Measurements from ENCODE around the gene MEX3D.

DNA sequence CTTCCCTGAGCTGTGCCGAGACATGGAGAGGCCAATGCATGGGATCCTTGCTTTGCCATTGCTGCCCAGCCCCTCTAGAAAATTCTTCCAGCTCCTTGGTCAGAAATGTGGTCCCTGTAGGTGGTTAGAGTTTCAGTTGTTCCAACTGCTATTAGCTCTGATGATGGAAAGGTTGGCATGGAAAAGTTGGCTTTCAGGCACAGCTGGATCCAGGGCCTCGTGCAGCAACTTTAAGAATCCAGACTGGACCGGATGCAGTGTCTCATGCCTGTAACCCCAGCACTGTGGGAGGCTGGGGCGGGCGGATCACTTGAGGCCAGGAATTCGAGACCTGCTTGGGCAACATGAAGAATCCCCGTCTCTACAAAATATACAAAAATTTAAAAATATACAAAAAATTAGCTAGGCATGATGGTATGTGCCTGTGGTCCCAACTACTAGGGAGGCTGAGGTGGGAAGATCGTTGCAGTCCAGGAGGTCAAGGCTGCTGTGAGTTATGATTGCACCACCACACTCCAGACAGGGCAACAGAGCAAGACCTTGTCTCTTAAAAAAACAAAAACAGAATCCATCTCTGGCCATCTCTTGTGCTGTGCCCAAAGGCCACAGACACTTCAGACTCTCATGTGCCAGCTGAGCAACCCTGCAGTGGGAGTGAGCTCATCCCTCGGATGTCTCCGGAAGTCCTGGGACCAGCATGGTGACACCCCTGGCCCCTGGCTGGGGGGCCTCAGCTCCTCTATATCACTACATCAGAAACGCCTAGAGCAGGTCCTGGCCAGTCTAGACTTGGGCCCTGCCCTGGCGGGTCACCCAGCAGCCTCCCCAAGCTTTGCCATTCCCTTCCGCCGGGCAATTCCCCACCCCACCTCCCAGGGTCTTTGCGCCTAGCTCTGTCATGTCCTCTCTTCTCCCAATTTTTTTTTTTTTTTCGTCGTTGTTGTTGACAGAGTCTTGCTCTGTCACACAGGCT is 16.8 kb downstream of the MEX3D start:
- TF ChIP-seq, protein P1, sequence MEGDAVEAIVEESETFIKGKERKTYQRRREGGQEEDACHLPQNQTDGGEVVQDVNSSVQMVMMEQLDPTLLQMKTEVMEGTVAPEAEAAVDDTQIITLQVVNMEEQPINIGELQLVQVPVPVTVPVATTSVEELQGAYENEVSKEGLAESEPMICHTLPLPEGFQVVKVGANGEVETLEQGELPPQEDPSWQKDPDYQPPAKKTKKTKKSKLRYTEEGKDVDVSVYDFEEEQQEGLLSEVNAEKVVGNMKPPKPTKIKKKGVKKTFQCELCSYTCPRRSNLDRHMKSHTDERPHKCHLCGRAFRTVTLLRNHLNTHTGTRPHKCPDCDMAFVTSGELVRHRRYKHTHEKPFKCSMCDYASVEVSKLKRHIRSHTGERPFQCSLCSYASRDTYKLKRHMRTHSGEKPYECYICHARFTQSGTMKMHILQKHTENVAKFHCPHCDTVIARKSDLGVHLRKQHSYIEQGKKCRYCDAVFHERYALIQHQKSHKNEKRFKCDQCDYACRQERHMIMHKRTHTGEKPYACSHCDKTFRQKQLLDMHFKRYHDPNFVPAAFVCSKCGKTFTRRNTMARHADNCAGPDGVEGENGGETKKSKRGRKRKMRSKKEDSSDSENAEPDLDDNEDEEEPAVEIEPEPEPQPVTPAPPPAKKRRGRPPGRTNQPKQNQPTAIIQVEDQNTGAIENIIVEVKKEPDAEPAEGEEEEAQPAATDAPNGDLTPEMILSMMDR (IDR thresholded peaks at IDR 0.05): no peak
- TF ChIP-seq POLR2A (IDR thresholded peaks at IDR 0.05): no peak

Measured in vagina (tissue), 2 donors.